GM12872 (cell line): ENCODE measurements around the gene GRPEL1.

Source experiments
- TF ChIP-seq, protein P1 (sequence below): IDR thresholded peaks from 3 replicates; pipeline ENCODE4 v1.5.1; 2011; ENCODE audit warnings: low read depth, mild to moderate bottlenecking, low read length, moderate library complexity; ENCODE audit not compliant: insufficient read depth

Gene GRPEL1

DNA sequence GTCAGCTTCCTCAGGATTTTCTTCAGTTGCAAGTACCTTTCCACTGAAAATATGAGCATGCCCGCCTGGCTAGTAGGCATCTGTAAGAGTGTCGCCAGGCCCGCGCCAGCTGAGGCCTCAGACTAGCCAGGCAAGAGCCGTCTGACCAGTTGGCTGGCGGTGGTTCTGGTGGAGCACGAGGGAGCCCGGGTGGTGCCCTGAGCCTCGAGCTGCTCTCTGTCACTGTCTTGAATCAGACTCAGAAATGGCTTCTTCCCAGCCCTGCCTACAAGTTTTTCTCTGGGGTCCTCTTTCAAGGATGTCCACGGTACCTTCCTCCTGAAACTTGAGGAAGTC is 11.9 kb downstream of the GRPEL1 start:
- TF ChIP-seq, protein P1, sequence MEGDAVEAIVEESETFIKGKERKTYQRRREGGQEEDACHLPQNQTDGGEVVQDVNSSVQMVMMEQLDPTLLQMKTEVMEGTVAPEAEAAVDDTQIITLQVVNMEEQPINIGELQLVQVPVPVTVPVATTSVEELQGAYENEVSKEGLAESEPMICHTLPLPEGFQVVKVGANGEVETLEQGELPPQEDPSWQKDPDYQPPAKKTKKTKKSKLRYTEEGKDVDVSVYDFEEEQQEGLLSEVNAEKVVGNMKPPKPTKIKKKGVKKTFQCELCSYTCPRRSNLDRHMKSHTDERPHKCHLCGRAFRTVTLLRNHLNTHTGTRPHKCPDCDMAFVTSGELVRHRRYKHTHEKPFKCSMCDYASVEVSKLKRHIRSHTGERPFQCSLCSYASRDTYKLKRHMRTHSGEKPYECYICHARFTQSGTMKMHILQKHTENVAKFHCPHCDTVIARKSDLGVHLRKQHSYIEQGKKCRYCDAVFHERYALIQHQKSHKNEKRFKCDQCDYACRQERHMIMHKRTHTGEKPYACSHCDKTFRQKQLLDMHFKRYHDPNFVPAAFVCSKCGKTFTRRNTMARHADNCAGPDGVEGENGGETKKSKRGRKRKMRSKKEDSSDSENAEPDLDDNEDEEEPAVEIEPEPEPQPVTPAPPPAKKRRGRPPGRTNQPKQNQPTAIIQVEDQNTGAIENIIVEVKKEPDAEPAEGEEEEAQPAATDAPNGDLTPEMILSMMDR: no peak

DNA sequence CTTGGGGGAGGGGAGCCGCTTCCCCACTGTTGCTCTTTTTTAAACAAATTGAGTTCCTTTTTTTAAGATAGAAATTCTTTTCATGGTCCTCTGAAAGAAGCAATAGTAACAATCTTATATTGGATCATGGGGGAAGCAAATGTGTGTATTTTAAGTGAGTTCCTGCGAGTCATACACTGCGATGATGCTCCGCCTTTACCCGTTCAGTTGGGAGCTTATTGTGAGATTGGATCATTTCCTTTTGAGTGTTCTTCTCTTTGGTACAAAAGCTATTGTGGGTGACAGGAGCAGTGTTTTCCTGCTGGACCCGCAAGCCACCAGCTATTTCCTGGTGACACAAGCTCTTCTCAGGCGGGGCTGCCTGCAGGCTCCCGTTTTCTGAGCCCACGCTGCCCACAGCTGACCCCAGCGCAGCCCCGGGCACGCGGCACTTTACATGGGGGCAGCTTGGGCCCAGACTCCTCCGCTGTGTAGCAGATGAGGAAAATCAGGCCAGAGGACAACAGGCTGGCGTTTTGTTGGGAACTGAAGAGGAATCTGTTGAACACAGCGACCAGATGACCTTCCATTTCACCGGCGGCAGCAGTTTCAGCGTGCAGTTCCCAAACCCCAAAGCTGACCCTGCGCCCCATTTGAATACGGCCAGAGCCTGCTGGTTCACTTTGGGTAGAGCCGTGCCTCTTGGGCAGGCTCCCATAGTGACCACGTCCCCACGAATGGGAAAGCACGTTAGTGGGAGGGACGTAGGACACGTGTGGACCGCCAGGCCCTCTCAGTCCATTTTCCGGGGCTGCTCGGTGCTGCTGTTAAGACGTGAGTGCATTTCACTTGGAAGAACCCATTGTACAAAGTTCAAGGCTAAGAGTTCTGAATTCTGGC is 12.5 kb downstream of the GRPEL1 start:
- TF ChIP-seq, protein P1: no peak

DNA sequence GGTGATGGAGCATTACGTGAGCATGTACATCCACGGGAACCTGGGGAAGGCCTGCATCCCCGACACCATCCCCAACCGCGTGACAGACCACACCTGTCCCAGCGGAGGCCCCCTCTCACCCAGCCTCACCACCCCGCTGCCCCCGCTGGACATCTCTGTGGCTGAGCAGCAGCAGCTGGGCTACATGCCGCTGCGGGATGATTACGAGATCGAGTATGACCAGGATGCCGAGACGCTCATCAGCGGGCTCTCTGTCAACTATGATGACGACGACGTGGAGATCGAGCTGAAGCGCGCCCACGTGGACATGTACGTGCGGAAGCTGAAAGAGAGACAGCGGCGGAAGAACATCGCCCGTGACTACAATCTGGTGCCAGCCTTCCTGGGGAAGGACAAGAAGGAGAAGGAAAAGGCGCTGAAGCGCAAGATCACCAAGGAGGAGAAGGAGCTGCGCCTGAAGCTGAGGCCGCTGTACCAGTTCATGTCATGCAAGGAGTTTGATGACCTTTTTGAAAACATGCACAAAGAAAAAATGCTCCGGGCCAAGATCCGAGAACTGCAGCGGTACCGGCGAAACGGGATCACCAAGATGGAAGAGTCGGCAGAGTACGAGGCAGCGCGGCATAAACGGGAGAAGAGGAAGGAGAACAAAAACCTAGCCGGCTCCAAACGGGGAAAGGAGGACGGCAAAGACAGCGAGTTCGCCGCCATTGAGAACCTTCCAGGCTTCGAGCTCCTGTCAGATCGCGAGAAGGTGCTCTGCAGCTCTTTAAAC is 13.6 kb downstream of the GRPEL1 start:
- TF ChIP-seq, protein P1: no peak

DNA sequence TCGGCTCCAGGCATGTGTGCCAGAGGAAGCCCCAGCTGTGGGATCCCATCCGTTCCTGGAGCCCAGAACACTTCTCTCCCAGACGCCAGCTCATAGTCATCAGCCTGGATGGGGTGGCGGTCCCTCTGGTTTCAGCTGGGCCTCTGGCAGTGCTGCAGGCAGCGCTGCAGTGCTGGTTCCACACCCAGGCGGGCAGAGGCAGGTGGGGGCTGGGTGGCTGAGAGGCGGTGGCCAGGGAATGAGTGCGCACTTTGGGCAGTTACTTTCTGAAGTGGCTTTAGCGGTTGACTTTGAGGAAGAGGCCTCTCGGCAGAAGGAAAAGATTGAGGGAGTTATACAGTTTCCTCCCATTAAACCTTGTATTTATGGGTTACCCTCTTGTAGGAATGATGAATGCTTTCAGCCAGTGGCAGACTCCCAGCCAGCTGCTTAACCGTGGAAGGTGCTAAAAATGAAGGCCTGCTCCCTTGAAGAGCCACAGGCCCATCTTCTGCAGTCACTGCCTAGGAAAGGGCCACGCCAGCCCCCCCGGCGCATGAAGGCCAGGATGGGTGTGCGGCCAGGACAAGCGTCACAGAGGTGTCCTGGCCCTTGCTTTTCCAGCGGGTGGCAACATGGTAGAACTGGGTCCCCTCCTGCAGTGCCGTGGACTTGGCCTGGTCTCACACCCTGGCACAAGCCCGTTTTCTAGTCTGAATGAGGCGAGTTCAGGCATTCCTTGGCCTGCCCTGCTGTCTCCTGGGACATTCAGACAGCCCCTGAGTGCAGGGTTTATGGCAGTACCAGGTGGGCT is 14.7 kb downstream of the GRPEL1 start:
- TF ChIP-seq, protein P1: no peak

DNA sequence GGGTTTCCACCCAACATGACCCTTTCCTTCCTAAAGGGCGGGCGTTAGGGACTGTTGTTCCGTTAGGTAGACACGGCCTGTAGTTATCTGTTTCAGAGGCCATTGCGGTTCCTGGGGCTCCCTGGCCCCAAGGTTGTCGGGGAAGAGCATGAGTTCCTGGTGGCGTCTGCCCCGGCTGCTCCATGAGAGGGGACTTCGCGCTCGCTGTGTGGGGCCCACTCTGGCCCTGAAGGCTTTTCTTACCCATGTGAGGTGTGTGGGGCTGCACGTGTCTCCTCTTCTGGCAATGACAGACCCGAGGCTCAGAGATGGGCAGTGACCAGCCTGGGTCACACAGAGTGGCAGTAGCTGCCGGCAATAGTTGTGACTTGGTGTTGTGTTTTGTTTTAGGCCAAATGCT is 15.6 kb downstream of the GRPEL1 start:
- TF ChIP-seq, protein P1: no peak

DNA sequence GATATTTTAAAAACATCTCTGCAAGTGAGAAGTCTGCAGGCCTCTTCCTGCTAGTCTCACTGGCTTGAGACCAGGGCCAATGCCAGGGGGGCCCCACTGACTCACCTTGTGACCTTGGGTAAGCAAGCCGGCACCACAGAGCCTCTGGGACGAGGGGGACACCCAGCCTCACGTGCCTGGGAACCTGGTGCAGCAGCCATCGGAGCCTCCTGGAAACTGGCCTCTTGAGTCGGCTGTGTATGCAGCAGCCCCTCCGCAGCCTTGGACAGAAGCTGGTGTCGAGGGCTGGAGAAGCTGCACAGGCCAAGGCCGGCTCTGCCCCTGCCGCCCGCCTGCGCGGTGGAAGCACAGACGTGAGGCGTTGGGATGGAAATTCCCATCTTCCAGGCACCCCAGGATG is 16.0 kb downstream of the GRPEL1 start:
- TF ChIP-seq, protein P1: no peak

DNA sequence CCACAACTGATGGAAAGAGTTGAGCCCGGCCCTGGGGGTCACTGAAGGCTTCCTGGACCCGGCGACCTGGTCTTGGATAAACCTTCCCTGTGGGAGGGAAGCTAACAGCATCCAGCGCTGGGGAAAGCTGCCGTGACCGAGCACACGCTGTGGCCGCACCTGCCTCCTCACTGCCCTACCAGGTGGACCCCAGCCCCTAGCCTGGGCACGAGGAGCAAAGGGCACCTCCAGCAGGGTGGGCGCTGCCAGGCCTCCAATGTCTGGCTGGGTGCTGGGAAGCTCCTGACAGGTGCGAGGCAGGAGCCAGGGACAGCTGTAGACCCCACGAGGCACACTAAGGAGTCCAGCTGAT is 16.7 kb downstream of the GRPEL1 start:
- TF ChIP-seq, protein P1: no peak
